Pancreas (tissue), 10 donors: ENCODE results near the gene PHAF1. TPM values are rescaled to one million over a fixed set of nuclear protein-coding genes. Genes with fewer than 3 reads are reported as not detected.

Experiments
- ATAC-seq, 4 donors: fragments of 200-7000 bp; cut with Tn5 transposase; one replicate each; pipeline versions ENCODE4 v1.8.0 to v1.9.1; 2020; ENCODE audit warnings: mild to moderate bottlenecking in 4 of 4, moderate library complexity in 4 of 4
- DNase-seq, 6 donors: peaks; one replicate each; pipeline ENCODE4 v3.0.0-alpha.2; 2020
- FAIRE-seq: peaks from 2 replicates; lab custom pipeline; 2012; peaks lifted over from hg19 to GRCh38; lab: Jason Lieb, UNC
- H3K27ac ChIP-seq, 4 donors: fragments of 200-600 bp; sonication (generic); 1 replicate in 3 of 4; 2 replicates in 1 of 4; pipeline versions ENCODE4 v1.5.0 to v1.8.0; 2020
- H3K27me3 ChIP-seq, 4 donors: fragments of 200-600 bp; one replicate each; pipeline ENCODE4 v1.8.0; 2021
- H3K36me3 ChIP-seq, 3 donors: fragments of 200-600 bp; sonication (generic) in 1 of 3; one replicate each; pipeline versions ENCODE4 v1.5.0 to v1.8.0; 2020 to 2021
- H3K4me1 ChIP-seq, 3 donors: fragments of 200-600 bp; one replicate each; pipeline ENCODE4 v1.8.0; 2021
- H3K4me3 ChIP-seq, 4 donors: fragments of 200-600 bp; sonication (generic) in 2 of 4; one replicate each; pipeline versions ENCODE4 v1.5.0 to v1.8.0; 2020 to 2021
- H3K9me3 ChIP-seq, 4 donors: fragments of 200-600 bp; one replicate each; pipeline ENCODE4 v1.8.0; 2021
- CTCF ChIP-seq, 4 donors: fragments of 200-600 bp; sonication (generic) in 3 of 4; IDR thresholded peaks; one replicate each; pipeline versions ENCODE4 v1.5.0 to v1.8.0; 2021; ENCODE audit warnings: antibody characterized with exemption in 4 of 4
- WGBS, 2 donors: extraction: QIAGEN DNeasy Blood & Tissue Kit; methylation state at CpG; one replicate each; pipeline ENCODE4 v1.1.7; 2013; 5-methylcytosine and 5-hydroxymethylcytosine counted together
- intact Hi-C, 3 donors: fragments of 100-400 bp; cut with DNase I; formaldehyde crosslinking; loops; one replicate each; pipeline versions ENCODE4 v1.11.1 to v1.14.2; 2022
- polyA plus RNA-seq, 2 donors: library from polyadenylated mRNA; stranded (reverse); fragments of 200-250 nt; gene quantifications; one replicate each; pipeline ENCODE4 v1.2.3, GENCODE V29; 2013
- total RNA-seq, 6 donors: library from RNA; stranded (reverse); fragmentation: NEBNext Ultra II Directional in 4 of 6; extraction: Animal tissue kit (Norgen Biotek cat#: 25700) in 4 of 6; gene quantifications; one replicate each; pipeline versions ENCODE4 v1.2.1 to v1.2.4, GENCODE V29; 2021 to 2023
- donor health status: healthy with polysubstance abuse.
- donor health status: DM: no; HTN: no; CAD: no; lungs with moderate emphysema.
- donor health status: DM: no; HTN: no; CAD: no.
- donor health status: control.
- donor health status: control.
- donor health status: Bipolar disorder and iron deficiency.
- donor health status: DM: yes; HTN: yes; CAD: no.
- donor health status: DM: no; HTN: no; CAD: no.
- donor health status: DM: no; HTN: no; CAD: no.
- donor health status: DM: yes; HTN: yes; CAD: no.

The PHAF1 gene
- total and polyA plus RNA-seq, 8 donors, result 2.8 to 8.9 (median 4.9) TPM

- intact Hi-C loops, result no loop called here
- H3K27me3 ChIP-seq, result no peaks in the 10 kb centered on the region
- no peak overlapping the region for H3K27ac ChIP-seq
- WGBS, 2 donors, result 59 to 66% methylated on average over 13 of the region's 13 CpGs
- peaks cover 14 to 19% (median 19%) of the 10 kb centered on the region in 3 donors for H3K4me1 ChIP-seq
- FAIRE-seq (no peak), ATAC-seq (no peak), DNase-seq (no peak)
- no peaks in the 10 kb centered on the region for H3K9me3 ChIP-seq
- TF ChIP-seq CTCF (IDR thresholded peaks at IDR 0.05), result no peak
- peaks cover 0 to 8% (median 5%) of the 10 kb centered on the region in 3 donors for H3K36me3 ChIP-seq
- H3K4me3 ChIP-seq, result no peak overlapping the region
These were observed 81.0 kb downstream of the PHAF1 start for GRCh38 chr16:67190448-67191399.

GRCh38 chr16:67191411-67191994, 81.8 kb downstream of the PHAF1 start:
- no peaks in the 10 kb centered on the region for H3K27me3 ChIP-seq
- DNase-seq (no peak), FAIRE-seq (no peak), ATAC-seq (no peak)
- peaks cover 0 to 13% (median 13%) of the 10 kb centered on the region in 3 donors for H3K36me3 ChIP-seq
- no peak overlapping the region for H3K27ac ChIP-seq
- intact Hi-C loops, result no loop called here
- H3K4me3 ChIP-seq, result peak overlapping the region in 2 of 4 donors; percentile 89 to 97
- no peaks in the 10 kb centered on the region for H3K9me3 ChIP-seq
- peaks cover 14 to 19% (median 17%) of the 10 kb centered on the region in 3 donors for H3K4me1 ChIP-seq
- 5 to 6% methylated on average over 9 of the region's 9 CpGs for WGBS, 2 donors
- TF ChIP-seq CTCF (IDR thresholded peaks at IDR 0.05), result no peak

- Histone ChIP-seq H3K9me3 (no peaks in the 10 kb centered on the region), H3K27me3 (no peaks in the 10 kb centered on the region), H3K4me1 (peaks cover 14 to 19% (median 17%) of the 10 kb centered on the region in 3 donors), H3K4me3 (peak within 1 kb of the TSS; percentile 89 to 100 (median 97)), H3K27ac (peak within 1 kb of the TSS in 2 of 4 donors; percentile 28 to 47), H3K36me3 (peaks cover 0 to 18% (median 13%) of the 10 kb centered on the region in 3 donors)
- intact Hi-C loops, result no loop called here
- whole genome bisulfite sequencing, 2 donors, result 0% methylated on average over 54 of the region's 54 CpGs
- DNase-seq, result peak; percentile 87 to 95 (median 90)
- peak; percentile 98 to 99 (median 98) for ATAC-seq
- FAIRE-seq, result no peak
- TF ChIP-seq CTCF (IDR thresholded peaks at IDR 0.05), result no peak
These were observed 82.4 kb downstream of the PHAF1 start, which contains the start of gene E2F4 for GRCh38 chr16:67191995-67192681. Gene E2F4 (plus strand): TSS chr16:67192155. CDS start chr16:67192228, 73 bp downstream.

- no peak for TF ChIP-seq CTCF (IDR thresholded peaks at IDR 0.05)
- FAIRE-seq, result no peak
These were observed 83.1 kb downstream of the PHAF1 start for GRCh38 chr16:67192781-67193361.

More at GRCh38 chr16:67192781-67193361, 83.1 kb downstream of the PHAF1 start:
- DNase-seq, result no peak
- Histone ChIP-seq H3K4me1 (peaks cover 14 to 19% (median 17%) of the 10 kb centered on the region in 3 donors), H3K9me3 (no peaks in the 10 kb centered on the region), H3K36me3 (peaks cover 0 to 25% (median 13%) of the 10 kb centered on the region in 3 donors), H3K4me3 (peak overlapping the region; percentile 89 to 100 (median 97)), H3K27me3 (no peaks in the 10 kb centered on the region), H3K27ac (peak overlapping the region in 1 of 4 donors; percentile 47)
- intact Hi-C loops, result no loop called here
- WGBS, 2 donors, result 15 to 21% methylated on average over 17 of the region's 17 CpGs
- no peak for ATAC-seq
